ENCODE data around the gene MRPL54. TPM values are rescaled to one million over a fixed set of nuclear protein-coding genes. Genes with fewer than 3 reads are reported as not detected.

MRPL54 gene
- total and polyA plus RNA-seq, 9 donors = 14.5 to 113 (median 64.4) TPM

- no peak for TF ChIP-seq EP300 (IDR thresholded peaks at IDR 0.05)
- TF ChIP-seq POLR2A (IDR thresholded peaks at IDR 0.05) = no peak
- TF ChIP-seq, protein P1, sequence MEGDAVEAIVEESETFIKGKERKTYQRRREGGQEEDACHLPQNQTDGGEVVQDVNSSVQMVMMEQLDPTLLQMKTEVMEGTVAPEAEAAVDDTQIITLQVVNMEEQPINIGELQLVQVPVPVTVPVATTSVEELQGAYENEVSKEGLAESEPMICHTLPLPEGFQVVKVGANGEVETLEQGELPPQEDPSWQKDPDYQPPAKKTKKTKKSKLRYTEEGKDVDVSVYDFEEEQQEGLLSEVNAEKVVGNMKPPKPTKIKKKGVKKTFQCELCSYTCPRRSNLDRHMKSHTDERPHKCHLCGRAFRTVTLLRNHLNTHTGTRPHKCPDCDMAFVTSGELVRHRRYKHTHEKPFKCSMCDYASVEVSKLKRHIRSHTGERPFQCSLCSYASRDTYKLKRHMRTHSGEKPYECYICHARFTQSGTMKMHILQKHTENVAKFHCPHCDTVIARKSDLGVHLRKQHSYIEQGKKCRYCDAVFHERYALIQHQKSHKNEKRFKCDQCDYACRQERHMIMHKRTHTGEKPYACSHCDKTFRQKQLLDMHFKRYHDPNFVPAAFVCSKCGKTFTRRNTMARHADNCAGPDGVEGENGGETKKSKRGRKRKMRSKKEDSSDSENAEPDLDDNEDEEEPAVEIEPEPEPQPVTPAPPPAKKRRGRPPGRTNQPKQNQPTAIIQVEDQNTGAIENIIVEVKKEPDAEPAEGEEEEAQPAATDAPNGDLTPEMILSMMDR (IDR thresholded peaks at IDR 0.05) = no peak
- WGBS, 3 donors = 75 to 79% (median 78%) methylated on average over 24 to 33 of the region's 33 CpGs
- H3K36me3 ChIP-seq = no peaks in the 10 kb centered on the region
- intact Hi-C loops (cut with DNase I) = no loop called here
- H3K27ac ChIP-seq = no peak overlapping the region
- no peaks in the 10 kb centered on the region for H3K4me1 ChIP-seq (ENCODE audit: insufficient read depth)
- H3K4me3 ChIP-seq = no peak overlapping the region
- no peaks in the 10 kb centered on the region for H3K27me3 ChIP-seq
- DNase-seq = no peak
- H3K9me3 ChIP-seq = no peaks in the 10 kb centered on the region
These were observed 46.1 kb downstream of the MRPL54 start for GRCh38 chr19:3808420-3809143.

DNA sequence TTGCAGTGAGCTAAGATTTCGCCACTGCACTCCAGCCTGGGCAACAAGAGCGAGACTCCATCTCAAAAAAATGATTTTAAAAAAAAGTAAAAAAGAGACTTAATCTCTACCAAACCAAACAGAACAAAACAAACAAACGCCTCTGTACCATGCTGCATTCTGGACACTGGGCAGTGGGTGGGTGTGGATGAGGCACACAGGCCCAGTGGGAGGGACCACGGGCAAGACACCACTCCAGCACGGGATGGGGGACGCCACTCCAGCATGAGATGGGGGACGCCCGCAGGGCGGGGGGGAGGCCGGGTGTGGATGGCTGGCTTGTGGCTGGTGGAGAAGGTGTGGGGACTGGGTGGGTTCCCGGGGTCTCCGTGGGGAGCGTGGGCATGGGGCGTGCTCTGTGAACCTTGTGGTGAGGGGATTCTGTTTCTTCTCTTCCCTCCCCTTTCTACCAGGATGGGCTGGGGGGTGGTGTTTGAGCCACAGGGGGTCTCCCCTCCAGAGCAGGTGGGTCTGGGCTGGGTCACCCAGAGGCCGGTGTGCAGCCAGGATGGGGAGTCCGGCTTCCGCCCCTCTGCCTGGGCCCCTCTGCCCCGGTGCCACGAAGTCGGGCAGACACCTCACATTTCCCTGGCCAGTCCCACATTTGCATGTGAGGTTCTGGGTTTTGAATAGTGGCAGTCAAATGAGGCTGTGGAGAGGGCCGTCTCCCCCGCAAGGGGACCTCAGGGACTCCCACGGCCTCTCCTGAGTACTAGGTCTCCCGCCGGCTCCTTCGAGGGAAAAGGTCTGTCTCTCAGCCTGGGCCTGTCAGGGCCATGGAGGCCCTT is 47.6 kb downstream of the MRPL54 start:
- H3K4me1 ChIP-seq (ENCODE audit: insufficient read depth) = no peaks in the 10 kb centered on the region
- no peak for TF ChIP-seq EP300 (IDR thresholded peaks at IDR 0.05)
- no peak for TF ChIP-seq POLR2A (IDR thresholded peaks at IDR 0.05)
- TF ChIP-seq, protein P1 (IDR thresholded peaks at IDR 0.05) = no peak
- H3K36me3 ChIP-seq = no peaks in the 10 kb centered on the region
- 64 to 74% (median 65%) methylated on average over 19 to 26 of the region's 26 CpGs for WGBS, 3 donors
- no peak overlapping the region for H3K27ac ChIP-seq
- no peak for DNase-seq
- no peaks in the 10 kb centered on the region for H3K27me3 ChIP-seq
- H3K4me3 ChIP-seq = no peak overlapping the region
- intact Hi-C loops (cut with DNase I) = no loop called here
- H3K9me3 ChIP-seq = no peaks in the 10 kb centered on the region

- Histone ChIP-seq H3K27ac (no peak overlapping the region), H3K36me3 (no peaks in the 10 kb centered on the region), H3K4me3 (no peak overlapping the region), H3K9me3 (no peaks in the 10 kb centered on the region), H3K4me1 (ENCODE audit: insufficient read depth) (no peaks in the 10 kb centered on the region), H3K27me3 (no peaks in the 10 kb centered on the region)
- WGBS, 3 donors = 69 to 82% (median 73%) methylated on average over 37 to 38 of the region's 38 CpGs
- TF ChIP-seq, protein P1 (IDR thresholded peaks at IDR 0.05) = no peak
- TF ChIP-seq POLR2A (IDR thresholded peaks at IDR 0.05) (no peak), EP300 (IDR thresholded peaks at IDR 0.05) (no peak)
- DNase-seq = no peak
- intact Hi-C loops (cut with DNase I) = no loop called here
These were observed 48.4 kb downstream of the MRPL54 start for GRCh38 chr19:3810708-3811355.

GRCh38 chr19:3813473-3814392 is 51.3 kb downstream of the MRPL54 start:
- Histone ChIP-seq H3K4me1 (ENCODE audit: insufficient read depth) (no peaks in the 10 kb centered on the region), H3K27me3 (no peaks in the 10 kb centered on the region), H3K27ac (no peak overlapping the region), H3K36me3 (no peaks in the 10 kb centered on the region), H3K9me3 (no peaks in the 10 kb centered on the region), H3K4me3 (no peak overlapping the region)
- WGBS, 3 donors = 82 to 83% (median 83%) methylated on average over 22 of the region's 22 CpGs
- TF ChIP-seq EP300 (IDR thresholded peaks at IDR 0.05) (no peak), POLR2A (IDR thresholded peaks at IDR 0.05) (no peak)
- TF ChIP-seq, protein P1 (IDR thresholded peaks at IDR 0.05) = no peak
- intact Hi-C loops (cut with DNase I) = no loop called here
- DNase-seq = no peak

All from ovary (tissue), 9 donors.